K562 (cell line): Measurements from ENCODE around the gene GNGT2. TPM values are rescaled to one million over a fixed set of nuclear protein-coding genes. Genes with fewer than 3 reads are reported as not detected.

Source experiments
- ATAC-seq: fragments of 200-7000 bp; cut with Tn5 transposase; 3 replicates; pipeline ENCODE4 v1.9.1; 2020; ENCODE audit warnings: moderate library complexity
- BruUV-seq: library from RNA; stranded (reverse); fragments of 400-500 nt; replicated peaks from 2 replicates; lab custom pipeline; 2021; lab: Mats Ljungman, UMichigan
- CTCF ChIA-PET: fragments of 300-600 bp; formaldehyde crosslinking; extraction: SDS; loops from one replicate; lab custom pipeline; 2021; ENCODE audit warnings: low intra/inter-chr PET ratio; lab: Yijun Ruan, JAX
- POLR2A ChIA-PET: fragments of 300-600, 350-650 bp; sonication (Branson Sonifier 250); formaldehyde crosslinking; extraction: SDS; loops from one replicate; lab custom pipeline; 2021; ENCODE audit warnings: antibody characterized with exemption, inconsistent platforms; lab: Yijun Ruan, JAX
- DNase-seq, 4 experiments: peaks; one replicate each; pipeline versions ENCODE4 v3.0.0 to v3.0.0-alpha.2; 2011 to 2018; ENCODE audit warnings: low spot score in 3 of 4, mixed read lengths in 3 of 4; ENCODE audit errors: extremely low read depth in 1 of 4
- FAIRE-seq: peaks from 2 replicates; lab custom pipeline; 2011; peaks lifted over from hg19 to GRCh38; lab: Jason Lieb, UNC
- H2AFZ ChIP-seq: 2 replicates; pipeline ENCODE4 v1.6.0; 2011; ENCODE audit warnings: low read depth, low read length, control low read depth, inconsistent platforms
- H3K27ac ChIP-seq: fragments of 200-600 bp; 3 replicates; pipeline ENCODE4 v1.8.0; 2011; ENCODE audit warnings: low read depth, mild to moderate bottlenecking, control low read depth, inconsistent platforms, low read length, moderate library complexity, mixed read lengths; ENCODE audit errors: extremely low read depth
- H3K27me3 ChIP-seq, 2 experiments: fragments of 300-600 bp in 1 of 2; 2 replicates in 1 of 2; 3 replicates in 1 of 2; pipeline versions ENCODE4 v1.6.0 to v1.8.0; 2011; ENCODE audit warnings: inconsistent platforms in 2 of 2, low read length in 2 of 2, mild to moderate bottlenecking in 1 of 2, mixed read lengths in 1 of 2, moderate library complexity in 1 of 2; ENCODE audit not compliant: control insufficient read depth in 2 of 2, insufficient read depth in 2 of 2
- H3K36me3 ChIP-seq: fragments of 300-600 bp; 3 replicates; pipeline ENCODE4 v1.8.0; 2011; ENCODE audit warnings: mild to moderate bottlenecking, low read length, inconsistent platforms; ENCODE audit not compliant: control insufficient read depth, insufficient read depth
- H3K4me1 ChIP-seq, 2 experiments: fragments of 200-600 bp in 1 of 2; replicated peaks in 1 of 2; 2 replicates in 1 of 2; 3 replicates in 1 of 2; pipeline versions ENCODE4 v1.5.1 to v1.8.0; 2011; ENCODE audit warnings: inconsistent platforms in 2 of 2, low read length in 2 of 2, mild to moderate bottlenecking in 1 of 2, mixed read lengths in 1 of 2, moderate library complexity in 1 of 2; ENCODE audit not compliant: control insufficient read depth in 2 of 2, insufficient read depth in 2 of 2
- H3K4me2 ChIP-seq: 2 replicates; pipeline ENCODE4 v1.6.1; 2011; ENCODE audit warnings: low read length, control low read depth, inconsistent platforms, mixed read lengths; ENCODE audit not compliant: insufficient read depth
- H3K4me3 ChIP-seq: fragments of 200-600 bp; sonication (generic), shearing (Covaris generic); 2 replicates; pipeline ENCODE4 v1.5.1; 2016; ENCODE audit warnings: control low read depth, inconsistent platforms
- H3K79me2 ChIP-seq: fragments of 200-600 bp; 3 replicates; pipeline ENCODE4 v1.8.0; 2011; ENCODE audit warnings: low read length, inconsistent platforms; ENCODE audit not compliant: control insufficient read depth, insufficient read depth
- H3K9ac ChIP-seq, 2 experiments: 2 replicates each; pipeline versions ENCODE4 v1.6.0 to v1.6.1; 2011; ENCODE audit warnings: low read depth in 2 of 2, low read length in 2 of 2, control low read depth in 1 of 2, inconsistent platforms in 1 of 2, mild to moderate bottlenecking in 1 of 2, mixed read lengths in 1 of 2; ENCODE audit not compliant: insufficient read depth in 1 of 2
- H3K9me1 ChIP-seq: one replicate; pipeline ENCODE4 v1.6.0; 2011; ENCODE audit warnings: inconsistent platforms, mild to moderate bottlenecking, low read length, moderate library complexity; ENCODE audit not compliant: control insufficient read depth, insufficient read depth
- H3K9me3 ChIP-seq: replicated peaks from 2 replicates; pipeline ENCODE4 v1.5.1; 2011; ENCODE audit warnings: low read depth, low read length, inconsistent platforms; ENCODE audit not compliant: control insufficient read depth, insufficient read depth
- H4K20me1 ChIP-seq: replicated peaks from 2 replicates; pipeline ENCODE4 v1.6.1; 2011; ENCODE audit warnings: low read length, inconsistent platforms, mixed read lengths; ENCODE audit not compliant: control insufficient read depth, insufficient read depth
- ATF1 ChIP-seq, 2 experiments: fragments of 450-650 bp in 1 of 2; IDR thresholded peaks; 2 replicates each; pipeline ENCODE4 v1.6.1; 2016; ENCODE audit warnings: missing compliant biosample characterization in 1 of 2, missing genetic modification characterization in 1 of 2
- C11orf30 ChIP-seq: fragments of 450-650 bp; IDR thresholded peaks from 2 replicates; pipeline ENCODE4 v1.6.1; 2016; ENCODE audit warnings: low read depth, mild to moderate bottlenecking
- CBX3 ChIP-seq, 2 experiments: IDR thresholded peaks; 1 replicate in 1 of 2; 2 replicates in 1 of 2; pipeline ENCODE4 v1.6.1; 2012; ENCODE audit warnings: inconsistent platforms in 2 of 2, low read length in 2 of 2, borderline replicate concordance in 1 of 2, control low read depth in 1 of 2
- GTF2B ChIP-seq: IDR thresholded peaks from 2 replicates; pipeline ENCODE4 v1.6.1; 2011; ENCODE audit not compliant: insufficient read length; ENCODE audit errors: extremely low read depth
- GTF2F1 ChIP-seq: IDR thresholded peaks from 2 replicates; pipeline ENCODE4 v1.6.1; 2011; ENCODE audit warnings: low read depth, low read length, improper control_type of control experiment
- PHF21A ChIP-seq: fragments of 450-650 bp; IDR thresholded peaks from 2 replicates; pipeline ENCODE4 v1.6.1; 2017; ENCODE audit warnings: low read depth, borderline replicate concordance
- RB1 ChIP-seq: fragments of 450-650 bp; IDR thresholded peaks from 2 replicates; pipeline ENCODE4 v1.6.1; 2017; ENCODE audit warnings: low read depth, mild to moderate bottlenecking
- RBM22 ChIP-seq: fragments of 200-400 bp; formaldehyde crosslinking; IDR thresholded peaks from 2 replicates; pipeline ENCODE4 v1.6.1; 2018; ENCODE audit warnings: low read length, low read depth; ENCODE audit not compliant: poor library complexity, severe bottlenecking
- TRIM24 ChIP-seq, 2 experiments: fragments of 450-650 bp; IDR thresholded peaks; 2 replicates each; pipeline ENCODE4 v1.6.1; 2016
- WGBS: fragments of 100-300 bp; shearing (Covaris generic); methylation state at CpG from one replicate; pipeline ENCODE4 v1.1.6; 2016; ENCODE audit warnings: low coverage, mixed read lengths; ENCODE audit not compliant: insufficient coverage; ENCODE audit errors: missing lambda C conversion rate; 5-methylcytosine and 5-hydroxymethylcytosine counted together
- in situ Hi-C: fragments of 300-500 bp; cut with MboI; formaldehyde crosslinking; loops from 4 replicates; pipeline ENCODE4 v1.15.0; 2018; ENCODE audit warnings: inconsistent platforms, mixed read lengths
- intact Hi-C: fragments of 100-400 bp; cut with micrococcal nuclease; formaldehyde crosslinking; loops from 2 replicates; pipeline ENCODE4 v1.14.2; 2022
- polyA plus RNA-seq, 8 experiments: library from polyadenylated mRNA; depleted of rRNA in 4 of 8; stranded (reverse) in 5 of 8; unstranded in 3 of 8; fragments of >200 nt; fragmentation: Nextera tagmentation in 2 of 8; fragmentation: Illumina TruSeq in 1 of 8; extraction: Ambion mirVana in 2 of 8; extraction: Trizol in 1 of 8; gene quantifications; 2 replicates each; pipeline versions ENCODE4 v1.2.1 to v1.2.3, GENCODE V29; 2011 to 2014; ENCODE audit warnings: inconsistent platforms in 1 of 8, missing spikeins in 1 of 8
- total RNA-seq, 7 experiments: library from RNA; depleted of rRNA in 6 of 7; stranded (reverse); fragments of >200 nt in 6 of 7; fragmentation: Illumina TruSeq in 2 of 7; extraction: Trizol in 2 of 7; gene quantifications; 2 replicates each; pipeline versions ENCODE4 v1.2.1 to v1.2.3, GENCODE V29; 2011 to 2021; ENCODE audit warnings: low replicate concordance in 1 of 7
- TF ChIP-seq, protein P1 (sequence below): fragments of 450-650 bp; formaldehyde crosslinking; IDR thresholded peaks from 2 replicates; pipeline ENCODE4 v1.4.0; 2022; ENCODE audit warnings: missing genetic modification characterization
- TF ChIP-seq, protein P2 (sequence below): sonication (generic); formaldehyde crosslinking; IDR thresholded peaks from 2 replicates; pipeline ENCODE4 v1.8.1; 2023; ENCODE audit warnings: mild to moderate bottlenecking, missing genetic modification reagents

Gene GNGT2
- total and polyA plus RNA-seq, 9 of the 15 experiments (the other 6 are each of a cell fraction or from before 2014, with no cell fraction given), result not detected

DNA sequence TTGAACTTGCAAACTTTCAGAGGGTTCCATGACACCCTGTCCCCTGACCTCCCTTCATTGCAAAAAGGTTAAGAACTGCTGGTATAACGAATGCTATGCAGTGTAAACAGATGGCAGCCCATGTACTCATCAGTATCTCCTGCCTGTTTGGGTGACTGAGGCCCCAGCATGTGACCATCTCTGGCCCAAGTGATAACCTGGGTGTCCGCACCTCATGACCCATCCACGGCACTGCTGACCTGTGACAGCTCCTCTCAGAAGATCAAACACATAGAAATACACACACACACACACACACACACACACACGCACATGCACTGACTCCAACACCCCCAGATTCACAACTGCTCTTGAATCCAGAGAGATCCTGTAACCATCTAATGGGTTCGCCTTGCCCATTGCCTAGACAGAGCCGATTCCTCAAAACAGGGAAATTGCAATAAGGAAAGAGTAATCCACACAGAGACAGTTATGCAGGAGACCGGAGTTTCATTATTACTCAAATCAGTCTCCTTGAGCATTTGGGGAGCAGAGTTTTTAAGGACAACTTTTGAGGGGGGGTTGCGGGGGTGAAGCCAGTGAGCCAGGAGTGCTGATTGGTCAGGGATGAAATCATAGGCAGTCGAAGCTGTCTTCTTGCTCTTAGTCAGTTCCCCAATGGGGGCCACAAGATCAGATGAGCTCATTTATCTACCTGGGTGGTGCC, 31.5 kb upstream of the GNGT2 start (continued):
- TF ChIP-seq ATF1 (CRISPR knock-in tag; IDR thresholded peaks at IDR 0.05) (no peak), ATF1 (tag; IDR thresholded peaks at IDR 0.05) (peak; percentile 53; the same call in 1 of the 2 replicates)
- TF ChIP-seq, all 486 proteins: peak for 68

DNA sequence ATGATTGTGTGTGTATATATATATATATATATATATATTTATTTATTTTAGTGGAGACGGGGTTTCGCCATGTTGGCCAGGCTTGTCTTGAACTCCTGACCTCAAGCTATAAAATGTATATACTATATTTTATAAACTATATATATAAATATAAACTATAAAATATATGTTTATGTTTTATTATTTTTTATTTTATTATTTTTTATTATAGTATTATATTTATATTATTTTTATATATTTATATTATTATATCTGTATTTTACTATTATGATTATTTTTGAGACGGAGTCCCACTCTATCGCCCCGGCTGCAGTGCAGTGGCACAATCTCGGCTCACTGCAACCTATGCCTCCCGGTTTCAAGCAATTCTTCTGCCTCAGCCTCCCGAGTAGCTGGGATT, 30.7 kb upstream of the GNGT2 start:
- Histone ChIP-seq H3K9me3 (no peaks in the 10 kb centered on the region), H3K4me2 (no peak overlapping the region), H3K4me1 (peaks cover 11 to 15% of the 10 kb centered on the region in 2 experiments; a peak in 4 of 5 replicates), H3K27ac (no peak overlapping the region), H3K9me1 (no peaks in the 10 kb centered on the region), H3K9ac (no peak overlapping the region; a peak in 1 of 4 replicates), H4K20me1 (no peaks in the 10 kb centered on the region), H3K36me3 (no peaks in the 10 kb centered on the region), H3K79me2 (no peaks in the 10 kb centered on the region), H2AFZ (no peak overlapping the region), H3K4me3 (no peak overlapping the region), H3K27me3 (no peaks in the 10 kb centered on the region)
- CTCF ChIA-PET, result no interaction called here
- BruUV-seq, result no TSS peak
- FAIRE-seq (no peak), DNase-seq (no peak), ATAC-seq (no peak)
- in situ Hi-C loops, result no loop called here
- intact Hi-C loops, result no loop called here
- TF ChIP-seq GTF2F1 (no peak), PHF21A (no peak), CBX3 (IDR thresholded peaks at IDR 0.05; ENCODE audit: borderline replicate concordance in 1 of 2, low read length in 2 of 2) (no peak), TRIM24 (IDR thresholded peaks at IDR 0.05) (no peak), C11orf30 (no peak), RB1 (no peak), RBM22 (no peak), GTF2B (no peak)
- TF ChIP-seq, protein P1, sequence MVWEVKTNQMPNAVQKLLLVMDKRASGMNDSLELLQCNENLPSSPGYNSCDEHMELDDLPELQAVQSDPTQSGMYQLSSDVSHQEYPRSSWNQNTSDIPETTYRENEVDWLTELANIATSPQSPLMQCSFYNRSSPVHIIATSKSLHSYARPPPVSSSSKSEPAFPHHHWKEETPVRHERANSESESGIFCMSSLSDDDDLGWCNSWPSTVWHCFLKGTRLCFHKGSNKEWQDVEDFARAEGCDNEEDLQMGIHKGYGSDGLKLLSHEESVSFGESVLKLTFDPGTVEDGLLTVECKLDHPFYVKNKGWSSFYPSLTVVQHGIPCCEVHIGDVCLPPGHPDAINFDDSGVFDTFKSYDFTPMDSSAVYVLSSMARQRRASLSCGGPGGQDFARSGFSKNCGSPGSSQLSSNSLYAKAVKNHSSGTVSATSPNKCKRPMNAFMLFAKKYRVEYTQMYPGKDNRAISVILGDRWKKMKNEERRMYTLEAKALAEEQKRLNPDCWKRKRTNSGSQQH, result no peak
- TF ChIP-seq, protein P2, sequence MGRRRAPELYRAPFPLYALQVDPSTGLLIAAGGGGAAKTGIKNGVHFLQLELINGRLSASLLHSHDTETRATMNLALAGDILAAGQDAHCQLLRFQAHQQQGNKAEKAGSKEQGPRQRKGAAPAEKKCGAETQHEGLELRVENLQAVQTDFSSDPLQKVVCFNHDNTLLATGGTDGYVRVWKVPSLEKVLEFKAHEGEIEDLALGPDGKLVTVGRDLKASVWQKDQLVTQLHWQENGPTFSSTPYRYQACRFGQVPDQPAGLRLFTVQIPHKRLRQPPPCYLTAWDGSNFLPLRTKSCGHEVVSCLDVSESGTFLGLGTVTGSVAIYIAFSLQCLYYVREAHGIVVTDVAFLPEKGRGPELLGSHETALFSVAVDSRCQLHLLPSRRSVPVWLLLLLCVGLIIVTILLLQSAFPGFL (CRISPR knock-in tag), result no peak
- POLR2A ChIA-PET, result interaction anchor here (1.8 kb wide), 1 partner anchor 12 kb away, joined by 6 read pairs; no protein-coding TSS in a partner anchor
- 72% methylated on average over 8 of the region's 8 CpGs for WGBS
